ENCODE results near the gene CEP44. TPM values are rescaled to one million over a fixed set of nuclear protein-coding genes. Genes with fewer than 3 reads are reported as not detected.

CEP44 gene
- total RNA-seq, 1 donor from 2014 or later: 18.3 TPM

GRCh38 chr4:174324725-174325124 lies 41.0 kb downstream of the CEP44 start:
- no peak for DNase-seq
- Mint-ChIP-seq H3K27me3 (no peaks in the 10 kb centered on the region), H3K9me3 (no peaks in the 10 kb centered on the region), H3K4me1 (no peaks in the 10 kb centered on the region), H3K4me3 (no peak overlapping the region), H3K27ac (no peak overlapping the region), H3K36me3 (ENCODE audit: low read depth) (peaks cover 8% of the 10 kb centered on the region)
- ATAC-seq (ENCODE audit: low read depth): no peak
- intact Hi-C loops (cut with micrococcal nuclease): no loop called here
- POLR2A ChIA-PET: no interaction called here
- CTCF ChIA-PET: no interaction called here
- TF ChIP-seq CTCF (IDR thresholded peaks at IDR 0.05): no peak

- Mint-ChIP-seq H3K36me3 (ENCODE audit: low read depth) (no peaks in the 10 kb centered on the region), H3K9me3 (no peaks in the 10 kb centered on the region), H3K27me3 (no peaks in the 10 kb centered on the region), H3K4me1 (no peaks in the 10 kb centered on the region), H3K27ac (no peak overlapping the region), H3K4me3 (no peak overlapping the region)
- ATAC-seq (ENCODE audit: low read depth) (no peak), DNase-seq (no peak)
- intact Hi-C loops (cut with micrococcal nuclease): no loop called here
- CTCF ChIA-PET: no interaction called here
- TF ChIP-seq CTCF (IDR thresholded peaks at IDR 0.05): no peak
- POLR2A ChIA-PET: no interaction called here
Observed at GRCh38 chr4:174332741-174333493, 49.2 kb downstream of the CEP44 start.

GRCh38 chr4:174334628-174335027 lies 50.9 kb downstream of the CEP44 start:
- DNase-seq (no peak), ATAC-seq (ENCODE audit: low read depth) (no peak)
- Mint-ChIP-seq H3K27ac (no peak overlapping the region), H3K36me3 (ENCODE audit: low read depth) (no peaks in the 10 kb centered on the region), H3K4me1 (no peaks in the 10 kb centered on the region), H3K27me3 (no peaks in the 10 kb centered on the region), H3K9me3 (no peaks in the 10 kb centered on the region), H3K4me3 (no peak overlapping the region)
- TF ChIP-seq CTCF (IDR thresholded peaks at IDR 0.05): no peak
- POLR2A ChIA-PET: no interaction called here
- intact Hi-C loops (cut with micrococcal nuclease): no loop called here
- CTCF ChIA-PET: no interaction called here

DNA sequence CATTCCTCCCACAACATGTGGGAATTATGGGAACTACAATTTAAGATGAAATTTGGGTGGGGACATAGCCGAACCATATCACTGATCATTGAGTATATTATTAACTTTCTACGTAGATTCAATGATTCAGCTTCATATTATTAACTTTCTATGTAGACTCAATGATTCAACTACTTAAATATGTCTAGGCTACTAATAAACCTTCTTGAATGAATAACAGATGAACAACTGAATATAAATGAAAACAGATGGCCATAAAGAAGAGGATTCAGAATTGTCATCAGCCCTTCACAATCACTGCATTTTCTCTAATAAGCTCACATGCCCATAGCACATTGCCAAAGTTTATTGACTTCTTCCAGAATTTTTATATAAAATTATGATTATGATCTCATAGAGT lies 57.0 kb downstream of the CEP44 start:
- intact Hi-C loops (cut with micrococcal nuclease): no loop called here
- no peak overlapping the region for H3K4me3 Mint-ChIP-seq
- H3K27ac Mint-ChIP-seq: no peak overlapping the region

DNA sequence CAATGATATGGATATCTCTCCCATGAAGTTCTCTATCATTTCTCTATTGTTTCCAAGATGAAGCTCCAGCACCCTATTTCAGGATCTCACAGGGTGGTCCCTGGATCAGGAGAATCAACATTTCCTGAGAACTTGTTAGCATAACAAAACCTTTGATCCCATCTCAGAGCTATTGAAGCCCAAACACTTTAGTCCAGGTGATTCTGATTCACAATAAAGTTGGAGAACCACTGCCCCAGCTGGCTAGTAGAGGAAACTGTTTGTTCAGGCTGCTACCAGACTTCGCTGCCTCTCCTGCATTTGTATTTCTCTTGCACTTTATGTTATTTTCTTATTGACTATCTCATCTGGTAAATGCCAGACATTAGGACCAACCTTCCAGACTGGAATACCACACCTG lies 65.4 kb downstream of the CEP44 start:
- intact Hi-C loops (cut with micrococcal nuclease): no loop called here
- DNase-seq (no peak), ATAC-seq (ENCODE audit: low read depth) (no peak)
- CTCF ChIA-PET: no interaction called here
- Mint-ChIP-seq H3K4me1 (no peaks in the 10 kb centered on the region), H3K36me3 (ENCODE audit: low read depth) (peaks cover 3% of the 10 kb centered on the region), H3K27me3 (peaks cover 3% of the 10 kb centered on the region), H3K27ac (no peak overlapping the region), H3K4me3 (no peak overlapping the region), H3K9me3 (peaks cover 6% of the 10 kb centered on the region)
- POLR2A ChIA-PET: no interaction called here
- no peak for TF ChIP-seq CTCF (IDR thresholded peaks at IDR 0.05)

More for the DNA sequence above, 57.0 kb downstream of the CEP44 start:
- CTCF ChIA-PET: no interaction called here
- no peaks in the 10 kb centered on the region for H3K4me1 Mint-ChIP-seq
- no peaks in the 10 kb centered on the region for H3K9me3 Mint-ChIP-seq
- peaks cover under 1% of the 10 kb centered on the region for H3K27me3 Mint-ChIP-seq
- POLR2A ChIA-PET: no interaction called here
- no peak for TF ChIP-seq CTCF (IDR thresholded peaks at IDR 0.05)
- no peaks in the 10 kb centered on the region for H3K36me3 Mint-ChIP-seq (ENCODE audit: low read depth)
- DNase-seq (no peak), ATAC-seq (ENCODE audit: low read depth) (no peak)

Measured in activated B cell treated with CpG ODN at 0.5 μM for 24 hours (primary cell).